Measurements from ENCODE around the gene PLAU.

PLAU gene

DNA sequence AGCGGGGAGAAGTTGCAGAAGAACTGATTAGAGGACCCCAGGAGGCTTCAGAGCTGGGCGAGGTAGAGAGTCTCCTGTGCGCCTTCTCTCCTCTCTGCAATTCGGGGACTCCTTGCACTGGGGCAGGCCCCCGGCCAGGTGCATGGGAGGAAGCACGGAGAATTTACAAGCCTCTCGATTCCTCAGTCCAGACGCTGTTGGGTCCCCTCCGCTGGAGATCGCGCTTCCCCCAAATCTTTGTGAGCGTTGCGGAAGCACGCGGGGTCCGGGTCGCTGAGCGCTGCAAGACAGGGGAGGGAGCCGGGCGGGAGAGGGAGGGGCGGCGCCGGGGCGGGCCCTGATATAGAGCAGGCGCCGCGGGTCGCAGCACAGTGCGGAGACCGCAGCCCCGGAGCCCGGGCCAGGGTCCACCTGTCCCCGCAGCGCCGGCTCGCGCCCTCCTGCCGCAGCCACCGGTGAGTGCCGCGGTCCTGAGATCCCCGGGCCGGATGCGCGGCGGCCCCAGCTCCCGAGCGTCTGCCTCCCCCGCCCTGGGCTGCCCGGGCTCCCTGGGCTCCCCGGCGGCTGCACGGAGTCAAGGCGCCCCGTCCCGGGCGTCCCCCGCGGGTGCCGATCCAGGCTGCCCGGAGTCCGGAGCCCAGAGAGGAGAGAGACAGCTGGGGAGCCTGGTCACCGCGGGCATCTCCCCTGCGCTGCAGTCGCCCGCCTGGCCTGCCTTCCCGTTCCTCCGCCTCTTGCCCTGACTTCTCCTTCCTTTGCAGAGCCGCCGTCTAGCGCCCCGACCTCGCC, at the start of gene PLAU:
Gene PLAU, plus strand, starts transcription at position 369 of the 789 bp plus-strand sequence. CDS start 424 bp downstream, outside the sequence.
- peak; percentile 29 for DNase-seq

- no peak for DNase-seq
Observed at GRCh38 chr10:73862011-73862410, 48.9 kb upstream of the PLAU start.

DNA sequence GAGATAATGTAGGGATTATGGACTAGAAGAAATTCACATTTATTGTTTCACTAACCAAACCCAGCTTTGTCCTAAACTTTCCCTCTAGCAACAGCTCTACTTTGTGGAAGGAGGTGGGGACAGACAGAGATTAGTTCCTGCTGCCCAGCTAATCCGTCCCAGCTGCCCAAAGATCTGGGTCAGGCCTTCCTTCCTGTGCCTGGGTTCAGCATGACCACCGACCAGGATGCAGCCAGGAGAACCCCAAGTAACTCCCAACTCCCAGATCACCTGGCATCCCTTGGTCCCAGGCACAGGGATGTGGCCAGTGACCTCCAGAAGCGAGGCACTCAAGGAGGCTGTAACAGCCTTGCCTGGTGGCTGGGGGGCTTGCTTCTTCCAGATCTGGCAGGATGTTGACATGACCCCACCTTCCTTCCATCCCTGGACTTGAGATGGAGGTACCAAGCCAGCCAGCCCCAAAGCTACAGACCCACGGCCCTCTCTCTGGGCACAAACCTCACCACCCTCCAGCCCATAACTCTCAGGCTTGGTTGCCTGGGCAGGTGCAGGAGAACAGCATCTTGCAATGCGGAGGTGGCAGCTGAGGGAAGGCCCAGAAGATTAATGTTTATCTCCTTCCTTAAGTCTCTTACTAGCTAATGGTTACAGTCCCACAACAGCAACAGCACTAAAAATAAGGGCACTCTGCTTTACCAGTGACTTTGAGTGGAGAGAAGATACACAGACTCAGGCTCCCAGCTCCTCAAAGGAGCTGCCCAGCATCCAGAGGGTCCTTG, 47.7 kb upstream of the PLAU start:
- no peak for DNase-seq

DNA sequence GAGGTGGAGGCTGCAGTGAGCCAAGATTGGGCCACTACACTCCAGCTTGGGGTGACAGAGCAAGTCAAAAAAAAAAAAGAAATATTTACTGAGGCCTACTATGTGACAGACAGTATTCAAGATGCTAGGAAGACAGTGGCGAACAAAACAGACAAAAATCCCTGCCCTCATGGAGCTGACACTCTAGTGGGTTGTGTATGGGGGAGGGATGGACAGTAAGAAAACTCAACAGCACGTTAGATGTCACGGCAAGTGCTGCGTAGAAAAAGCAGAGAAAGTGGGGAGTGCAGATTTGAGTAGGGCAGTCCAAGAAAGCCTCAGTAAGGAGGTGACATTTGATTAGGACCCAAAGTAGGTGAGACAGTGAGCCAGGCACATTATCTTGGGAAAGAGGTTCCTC, 46.7 kb upstream of the PLAU start:
- DNase-seq = no peak

- no peak for DNase-seq
Observed at GRCh38 chr10:73865107-73865458, 45.8 kb upstream of the PLAU start.

DNA sequence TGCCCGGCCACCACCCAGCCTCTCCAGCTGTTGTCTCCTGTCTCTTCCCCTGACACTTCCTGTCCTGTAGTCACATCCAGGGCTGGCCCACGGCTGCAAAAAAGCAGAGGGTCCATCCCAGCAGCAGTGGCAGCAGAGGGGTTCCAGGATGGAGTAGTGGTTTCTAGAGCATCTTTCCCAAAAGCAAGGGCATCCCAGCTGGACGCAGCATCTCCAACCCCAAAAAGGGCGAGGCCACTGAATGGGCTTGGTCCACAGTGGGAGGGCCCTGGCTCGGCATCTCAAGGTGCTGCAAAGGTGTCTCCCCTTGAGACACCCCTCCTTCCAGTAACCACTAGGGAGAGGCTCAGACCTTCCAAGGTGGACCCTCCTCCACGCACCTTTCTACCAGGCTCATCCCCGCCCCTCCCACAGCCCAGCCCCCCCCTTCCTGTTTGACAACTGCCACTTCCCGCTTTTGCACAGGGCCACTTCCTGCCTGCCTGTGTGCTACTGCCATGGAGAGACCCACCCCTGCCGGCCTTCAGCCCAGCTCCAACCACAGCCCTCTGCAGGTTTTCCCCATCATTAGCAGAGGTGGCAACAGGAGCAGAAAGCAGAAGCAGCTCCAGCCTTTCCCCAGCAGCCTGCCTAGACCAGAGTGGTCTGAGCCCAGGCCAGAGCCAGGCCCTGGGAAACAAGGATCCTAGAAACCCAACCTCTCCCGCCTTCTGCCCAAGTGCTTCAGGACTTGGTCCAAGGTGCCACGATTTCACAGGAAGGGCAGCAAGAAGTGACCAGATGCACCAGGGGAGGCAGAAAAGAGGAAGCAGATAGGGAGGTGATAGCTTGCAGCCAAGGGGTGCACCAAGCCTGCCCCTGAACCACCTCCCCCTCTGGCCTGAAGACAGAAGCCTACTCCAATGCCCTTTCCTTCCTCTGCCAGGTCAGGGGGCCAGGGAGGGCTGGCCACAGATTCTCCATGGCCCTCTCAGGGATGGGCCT, 45.2 kb upstream of the PLAU start:
- peak; percentile 38 for DNase-seq

- DNase-seq = no peak
Observed at GRCh38 chr10:73866621-73867020, 44.3 kb upstream of the PLAU start.

GRCh38 chr10:73867126-73867807, 43.7 kb upstream of the PLAU start:
- no peak for DNase-seq

GRCh38 chr10:73867871-73868631, 42.9 kb upstream of the PLAU start:
- no peak for DNase-seq

DNA sequence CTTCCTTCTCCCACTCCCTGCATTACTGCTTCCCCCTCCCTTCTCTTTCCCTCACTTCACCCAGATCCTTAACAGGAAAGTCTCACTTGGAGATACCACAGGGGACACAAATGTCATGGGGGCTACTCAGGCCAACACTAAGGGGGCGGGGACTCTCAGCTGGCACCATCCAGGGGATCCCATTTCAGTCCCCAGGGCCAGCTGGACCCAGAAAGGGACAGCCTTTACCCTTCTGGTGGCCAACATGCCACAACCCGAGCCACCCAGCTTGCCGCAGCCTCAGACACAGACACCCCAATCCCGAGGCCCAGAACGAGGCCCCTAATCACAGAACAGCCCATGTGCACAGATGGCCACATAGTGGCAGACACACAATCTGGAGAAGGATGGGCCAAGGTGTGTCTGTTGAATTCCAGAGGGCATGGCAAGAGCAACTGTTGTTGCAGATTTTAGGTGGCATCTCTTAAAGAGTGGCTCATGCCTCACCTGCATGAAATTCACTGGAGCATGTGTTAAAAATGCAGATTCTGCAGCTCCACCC, 42.2 kb upstream of the PLAU start:
- no peak for DNase-seq

DNA sequence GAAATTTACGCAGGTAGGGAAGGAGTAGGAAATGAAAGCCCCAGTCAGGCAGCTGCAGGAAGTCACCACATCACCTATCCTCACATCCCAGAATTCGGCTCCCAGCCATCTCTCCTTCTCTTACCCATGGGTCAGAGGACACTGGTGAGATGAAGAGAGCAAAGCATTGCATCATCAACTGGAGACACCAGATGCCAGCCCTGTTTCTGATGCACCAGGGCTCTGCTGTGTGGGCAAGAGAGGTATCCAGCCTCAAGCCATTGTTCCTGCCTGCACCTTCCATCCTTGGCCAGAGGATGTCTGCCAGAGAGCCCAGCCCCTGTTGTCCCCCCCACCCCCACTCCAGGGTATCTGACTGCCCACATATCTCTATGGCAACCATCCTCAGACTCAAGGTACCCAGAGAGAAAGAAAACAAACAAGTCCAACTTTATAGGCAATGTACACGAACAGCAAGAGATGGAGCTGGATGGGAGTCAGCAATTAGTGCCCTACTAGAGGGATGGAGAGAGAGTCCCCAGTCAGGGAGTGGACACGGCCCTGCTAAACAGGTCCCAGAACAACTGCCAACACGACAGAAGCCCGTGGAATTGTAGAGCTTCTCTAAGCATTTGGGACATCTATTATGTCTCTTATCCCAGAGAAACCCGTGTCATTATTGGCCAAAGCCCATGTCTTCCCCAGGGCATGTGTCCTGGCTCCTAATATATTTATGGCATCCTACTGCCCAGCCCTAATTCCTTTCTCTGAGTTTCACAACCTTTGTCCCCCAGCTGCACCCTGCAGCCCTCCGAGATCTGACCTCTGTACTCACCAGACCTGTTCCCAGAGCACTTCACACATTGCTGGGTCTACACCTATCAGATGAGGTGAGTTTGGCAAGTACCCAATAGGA, 39.4 kb upstream of the PLAU start:
- DNase-seq = no peak

- DNase-seq = no peak
Observed at GRCh38 chr10:73872190-73872710, 38.7 kb upstream of the PLAU start.

DNA sequence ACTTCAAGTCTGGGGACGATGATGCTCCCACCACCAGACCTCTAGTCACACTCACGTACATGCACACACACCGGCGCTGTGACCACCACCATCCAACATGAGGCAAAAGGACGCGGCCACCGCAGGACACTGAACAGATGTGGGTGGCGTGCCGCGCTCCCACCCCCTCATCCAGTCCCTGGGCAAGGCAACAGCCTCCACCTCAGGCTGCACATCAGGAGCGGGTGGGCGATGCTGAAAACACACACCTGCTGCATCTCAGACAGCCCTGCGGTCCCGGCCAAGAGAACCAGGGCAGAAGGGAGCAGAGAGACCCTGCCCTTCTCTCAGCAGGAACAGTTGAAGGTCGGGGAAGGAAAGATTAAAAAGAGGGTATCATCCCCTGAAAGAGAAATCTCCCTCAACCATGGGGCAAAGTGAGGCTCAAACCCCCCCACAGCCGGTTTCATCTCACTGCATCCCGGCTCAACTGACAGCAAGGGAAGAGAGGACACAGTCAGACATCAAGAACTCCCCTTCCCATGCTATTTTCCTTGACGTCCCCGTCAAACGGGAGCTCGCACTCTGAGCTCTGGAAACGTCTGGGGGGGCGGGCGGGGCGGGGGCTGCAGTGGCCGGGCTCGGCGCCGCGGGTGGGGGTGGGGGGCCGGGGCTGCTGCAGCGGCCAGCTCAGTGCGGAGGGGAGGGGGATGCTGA, 37.6 kb upstream of the PLAU start:
- DNase-seq = no peak

DNA sequence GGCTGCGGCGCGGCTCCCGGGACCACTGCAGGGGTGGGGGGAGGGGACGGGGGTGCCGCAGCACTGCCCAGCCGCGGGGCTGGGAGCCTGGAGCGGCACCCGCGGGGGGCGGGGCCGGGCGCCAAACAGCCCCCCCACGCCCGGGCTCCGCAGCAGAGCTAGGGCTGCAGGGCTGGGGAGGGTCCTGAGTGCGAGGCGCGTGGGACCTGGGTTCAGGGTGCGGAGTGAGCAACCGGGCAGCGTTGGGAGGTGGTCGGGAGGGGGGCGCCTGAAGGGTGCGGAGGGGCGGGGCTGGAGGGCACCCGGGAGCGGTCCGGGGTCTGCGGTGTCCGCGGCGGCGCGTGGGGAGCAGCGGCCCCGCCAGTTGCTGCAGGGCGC, 37.1 kb upstream of the PLAU start:
- DNase-seq = no peak

DNA sequence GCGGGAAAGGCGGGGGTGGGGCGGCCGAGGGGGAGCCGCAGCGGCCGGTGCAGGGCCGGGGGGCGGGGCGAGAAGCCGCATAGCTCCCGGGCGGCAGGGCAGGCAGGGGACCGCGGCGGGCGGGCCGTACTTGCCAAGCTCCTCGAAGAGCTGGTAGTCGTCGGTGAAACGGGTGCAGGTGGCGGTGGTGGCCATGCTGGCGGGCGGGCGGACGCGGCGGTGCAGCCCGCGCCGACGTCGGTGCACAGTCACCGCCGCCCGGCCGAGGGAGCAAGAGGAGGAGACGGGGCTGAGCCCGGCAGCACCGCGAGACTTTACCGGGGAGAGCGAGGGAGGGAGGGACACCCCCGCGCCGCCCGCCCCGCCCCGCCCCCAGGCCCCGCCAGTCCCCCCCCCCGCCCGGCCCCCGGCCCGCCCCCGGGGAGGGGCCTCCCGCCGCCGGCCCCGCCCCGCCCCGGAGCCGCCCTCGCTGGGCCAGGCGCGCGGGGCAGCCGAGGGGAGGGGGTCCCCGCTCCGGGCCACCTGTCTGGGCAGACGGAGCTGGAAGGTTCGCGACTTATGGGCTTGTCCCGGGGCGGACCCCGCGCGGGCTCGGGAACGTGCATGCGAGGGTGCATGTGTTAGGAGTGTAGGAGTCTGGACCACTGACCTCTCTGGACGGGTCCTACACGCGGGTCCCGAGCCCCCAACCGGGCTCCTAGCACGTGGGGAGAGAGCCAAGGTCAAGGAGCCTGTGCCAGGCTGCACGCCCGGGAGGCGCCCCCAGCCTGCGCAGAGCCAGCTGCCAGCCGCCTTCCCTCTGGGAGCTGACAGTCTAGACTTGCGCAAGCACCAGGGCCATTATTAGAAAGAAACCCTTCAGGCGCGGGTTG, 36.4 kb upstream of the PLAU start, which contains the start of gene CAMK2G:
Gene CAMK2G, minus strand, starts transcription at position 289 of the 872 bp plus-strand sequence. Its CDS starts 94 bp downstream, at position 195.
- peak; percentile 84 for DNase-seq

GRCh38 chr10:73875139-73875475, 35.8 kb upstream of the PLAU start:
- DNase-seq = no peak

DNA sequence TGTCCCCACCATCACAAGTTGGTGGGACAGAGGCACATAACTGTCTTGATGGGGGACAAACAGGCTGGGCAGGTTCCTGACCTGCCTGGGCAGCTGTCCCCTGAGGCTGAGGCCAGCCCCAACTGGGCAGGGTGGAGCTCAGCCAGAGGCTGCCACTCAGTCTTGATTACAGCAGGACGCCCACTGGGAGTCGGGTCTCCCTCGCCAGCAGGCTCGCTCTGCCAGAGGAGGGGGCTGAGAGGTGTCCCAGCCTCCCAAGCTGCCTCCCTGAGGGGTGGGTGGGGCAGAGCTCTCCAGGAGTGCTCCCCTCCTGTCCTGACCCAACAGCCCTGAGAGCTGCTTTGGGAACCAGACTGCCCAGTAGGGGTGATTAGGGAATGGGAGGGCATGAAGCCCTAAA, 34.8 kb upstream of the PLAU start:
- DNase-seq = no peak

DNA sequence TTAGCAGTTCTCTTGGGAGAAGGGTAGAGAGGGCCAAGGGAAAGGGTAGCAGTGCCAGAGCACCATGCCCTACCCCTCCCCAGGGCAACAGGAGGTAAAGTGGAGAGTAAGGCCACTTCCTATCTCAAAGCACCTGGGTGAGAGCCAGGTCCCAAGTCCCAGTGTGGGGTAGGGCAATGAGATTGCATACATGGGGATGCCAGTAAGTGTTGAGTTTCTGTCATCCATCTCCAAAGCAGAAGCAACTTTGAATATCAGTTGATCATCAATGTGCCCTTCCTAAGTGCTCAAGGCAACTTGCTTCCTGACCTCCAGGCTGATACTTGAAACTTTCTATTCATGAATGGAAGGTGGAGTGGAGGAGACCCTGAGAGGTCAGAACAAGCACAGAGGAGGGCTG, 34.4 kb upstream of the PLAU start:
- DNase-seq = no peak

Measured in stimulated activated CD4-positive, alpha-beta T cell treated with anti-CD3 and anti-CD28 coated beads, Interleukin-1b, Interleukin-23, amount 100 ng/mL, for 48 hours (primary cell).